Keratinocyte (primary cell): Measurements from ENCODE around the gene PPP2CA. TPM values are rescaled to one million over a fixed set of nuclear protein-coding genes. Genes with fewer than 3 reads are reported as not detected.

Experiments
- DNase-seq: peaks from one replicate; pipeline ENCODE4 v3.0.0-alpha.2; 2011; ENCODE audit warnings: low read depth, missing footprints, low spot score
- FAIRE-seq: peaks from 2 replicates; lab custom pipeline; 2011; peaks lifted over from hg19 to GRCh38; lab: Jason Lieb, UNC
- H2AFZ ChIP-seq: 2 replicates; pipeline ENCODE4 v1.6.0; 2012; ENCODE audit warnings: low read length, control low read depth, inconsistent platforms; ENCODE audit not compliant: control insufficient read depth
- H3K27ac ChIP-seq: 2 replicates; pipeline ENCODE4 v1.5.1; 2011; ENCODE audit warnings: low read length; ENCODE audit not compliant: control insufficient read depth, insufficient read depth
- H3K27me3 ChIP-seq: 3 replicates; pipeline ENCODE4 v1.6.0; 2011; ENCODE audit warnings: low read length; ENCODE audit not compliant: control insufficient read depth, insufficient read depth; ENCODE audit errors: extremely low read depth
- H3K36me3 ChIP-seq, 2 experiments: 2 replicates in 1 of 2; 3 replicates in 1 of 2; pipeline ENCODE4 v1.5.1; 2011; ENCODE audit warnings: low read length in 2 of 2, mild to moderate bottlenecking in 1 of 2; ENCODE audit not compliant: control insufficient read depth in 2 of 2, insufficient read depth in 2 of 2; ENCODE audit errors: extremely low read depth in 1 of 2
- H3K4me1 ChIP-seq: 3 replicates; pipeline ENCODE4 v1.5.1; 2011; ENCODE audit warnings: low read length; ENCODE audit not compliant: control insufficient read depth, insufficient read depth; ENCODE audit errors: extremely low read depth
- H3K4me2 ChIP-seq: 3 replicates; pipeline ENCODE4 v1.6.0; 2011; ENCODE audit warnings: low read depth, low read length; ENCODE audit not compliant: control insufficient read depth, insufficient read depth; ENCODE audit errors: extremely low read depth
- H3K4me3 ChIP-seq, 3 experiments: fragments of 200-600 bp in 1 of 3; sonication (generic) in 1 of 3; 2 replicates in 2 of 3; 3 replicates in 1 of 3; pipeline ENCODE4 v1.5.1; 2011 to 2016; ENCODE audit warnings: low read length in 3 of 3, mild to moderate bottlenecking in 3 of 3, control low read depth in 2 of 3, inconsistent platforms in 1 of 3, low read depth in 1 of 3, mixed read lengths in 1 of 3, mixed run types in 1 of 3, moderate library complexity in 1 of 3; ENCODE audit not compliant: control insufficient read depth in 2 of 3, insufficient read depth in 2 of 3; ENCODE audit errors: extremely low read depth in 1 of 3
- H3K79me2 ChIP-seq: 2 replicates; pipeline ENCODE4 v1.6.0; 2012; ENCODE audit warnings: low read length; ENCODE audit not compliant: control insufficient read depth, insufficient read depth
- H3K9ac ChIP-seq: 3 replicates; pipeline ENCODE4 v1.6.0; 2011; ENCODE audit warnings: low read length; ENCODE audit not compliant: control insufficient read depth, insufficient read depth; ENCODE audit errors: extremely low read depth
- H3K9me1 ChIP-seq: 3 replicates; pipeline ENCODE4 v1.6.0; 2011; ENCODE audit warnings: low read length; ENCODE audit not compliant: control insufficient read depth, insufficient read depth; ENCODE audit errors: extremely low read depth
- H3K9me3 ChIP-seq: 2 replicates; pipeline ENCODE4 v1.5.1; 2012; ENCODE audit warnings: low read depth, low read length; ENCODE audit not compliant: control insufficient read depth
- H4K20me1 ChIP-seq: 3 replicates; pipeline ENCODE4 v1.6.0; 2011; ENCODE audit warnings: low read length; ENCODE audit not compliant: control insufficient read depth, insufficient read depth; ENCODE audit errors: extremely low read depth
- CTCF ChIP-seq, 3 experiments: IDR thresholded peaks in 1 of 3; conservative IDR thresholded peaks in 1 of 3; optimal IDR thresholded peaks in 1 of 3; 2 replicates in 2 of 3; 3 replicates in 1 of 3; pipeline versions ENCODE3 to v1.5.1; 2011; ENCODE audit warnings: low read length in 3 of 3, mild to moderate bottlenecking in 3 of 3, moderate library complexity in 2 of 3, control low read depth in 1 of 3, inconsistent platforms in 1 of 3; ENCODE audit not compliant: insufficient read depth in 2 of 3; ENCODE audit errors: extremely low read depth in 1 of 3
- EZH2 ChIP-seq: IDR thresholded peaks from one replicate; pipeline ENCODE4 v1.6.1; 2012; ENCODE audit warnings: inconsistent platforms, mild to moderate bottlenecking, low read length, moderate library complexity
- dilution Hi-C: fragments of 300-500 bp; cut with MboI; formaldehyde crosslinking; loops from one replicate; pipeline ENCODE4 v1.7.0; 2020; ENCODE audit warnings: low sequenced_read_pairs; ENCODE audit not compliant: extremely low pct_ligation_motif_present
- polyA plus RNA-seq, 5 experiments: library from polyadenylated mRNA; depleted of rRNA in 3 of 5; stranded (reverse) in 3 of 5; stranded (forward) in 1 of 5; unstranded in 1 of 5; fragments of >200 nt; gene quantifications; 1 replicate in 1 of 5; 2 replicates in 3 of 5; 3 replicates in 1 of 5; pipeline versions ENCODE4 v1.2.1 to v1.2.3, GENCODE V29; 2011 to 2012; ENCODE audit warnings: missing spikeins in 2 of 5, low read depth in 1 of 5, low replicate concordance in 1 of 5

Gene PPP2CA
- polyA plus RNA-seq, 1 donor (not counting 4 experiments of a cell fraction or from before 2014, with no cell fraction given): 255 TPM

DNA sequence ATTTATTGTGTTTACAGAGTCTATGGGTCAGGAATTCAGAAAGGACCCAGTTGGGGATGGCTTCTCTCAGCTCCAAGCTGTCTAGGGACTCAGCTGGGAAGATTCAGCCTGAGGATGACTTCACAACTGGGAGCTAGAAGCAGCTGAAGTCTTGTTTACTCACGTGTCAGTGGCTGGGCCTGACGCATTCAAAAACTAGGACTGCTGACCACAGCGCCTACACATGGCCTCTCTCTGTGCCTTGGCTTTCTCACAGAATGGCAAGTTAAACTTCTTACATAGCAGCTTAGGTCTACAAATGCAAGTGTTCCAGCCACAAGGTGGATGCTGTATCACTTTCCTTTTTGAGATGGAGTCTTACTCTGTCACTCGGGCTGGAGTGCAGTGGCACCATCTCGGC is 16.3 kb upstream of the PPP2CA start:
- TF ChIP-seq EZH2: no peak
- no peak for TF ChIP-seq CTCF (optimal IDR thresholded peaks at IDR 0.05 in 1 of 3, IDR thresholded peaks at IDR 0.05 in 1 of 3, conservative IDR thresholded peaks at IDR 0.05 in 1 of 3; ENCODE audit: extremely low read depth in 1 of 3, insufficient read depth in 2 of 3, low read length in 3 of 3)
- FAIRE-seq (no peak), DNase-seq (no peak)
- peaks cover 23% of the 10 kb centered on the region for H3K4me1 ChIP-seq
- no peak overlapping the region for H3K4me3 ChIP-seq
- no peak overlapping the region for H3K27ac ChIP-seq
- H3K27me3 ChIP-seq: no peaks in the 10 kb centered on the region
- H3K9ac ChIP-seq: no peak overlapping the region
- dilution Hi-C loops: no loop called here
- H3K4me2 ChIP-seq: no peak overlapping the region
- no peaks in the 10 kb centered on the region for H3K9me1 ChIP-seq
- H2AFZ ChIP-seq: no peak overlapping the region
- H3K9me3 ChIP-seq: no peaks in the 10 kb centered on the region
- H3K36me3 ChIP-seq: no peaks in the 10 kb centered on the region
- no peaks in the 10 kb centered on the region for H4K20me1 ChIP-seq
- H3K79me2 ChIP-seq: no peaks in the 10 kb centered on the region

GRCh38 chr5:134240421-134240962 is 14.6 kb upstream of the PPP2CA start:
- H3K4me2 ChIP-seq: no peak overlapping the region
- no peak overlapping the region for H3K27ac ChIP-seq
- H3K4me3 ChIP-seq: no peak overlapping the region
- TF ChIP-seq CTCF (optimal IDR thresholded peaks at IDR 0.05 in 1 of 3, IDR thresholded peaks at IDR 0.05 in 1 of 3, conservative IDR thresholded peaks at IDR 0.05 in 1 of 3; ENCODE audit: extremely low read depth in 1 of 3, insufficient read depth in 2 of 3, low read length in 3 of 3) (no peak), EZH2 (no peak)
- H3K27me3 ChIP-seq: no peaks in the 10 kb centered on the region
- peaks cover 6% of the 10 kb centered on the region for H3K4me1 ChIP-seq
- DNase-seq: no peak
- dilution Hi-C loops: no loop called here
- H3K36me3 ChIP-seq: no peaks in the 10 kb centered on the region
- FAIRE-seq: no peak
- H3K79me2 ChIP-seq: no peaks in the 10 kb centered on the region
- H3K9me1 ChIP-seq: no peaks in the 10 kb centered on the region
- H2AFZ ChIP-seq: peak overlapping the region; percentile 37
- no peaks in the 10 kb centered on the region for H3K9me3 ChIP-seq
- no peaks in the 10 kb centered on the region for H4K20me1 ChIP-seq
- H3K9ac ChIP-seq: peak overlapping the region; percentile 11
